Measurements from ENCODE around the gene ARHGAP24. TPM values are rescaled to one million over a fixed set of nuclear protein-coding genes. Genes with fewer than 3 reads are reported as not detected.

Gene ARHGAP24
- total and polyA plus RNA-seq, 2 of the 13 experiments (the other 11 are each of a cell fraction or from before 2014, with no cell fraction given): 0.07 to 0.55 TPM

- no TSS peak for BruUV-seq (replicated peaks)
- no peak overlapping the region for H3K4me3 ChIP-seq (replicated peaks in 1 of 3; ENCODE audit: insufficient read depth in 1 of 3, low read depth in 2 of 3, low read length in 3 of 3)
- ATAC-seq: no peak
- POLR2A ChIA-PET: no interaction called here
- DNase-seq (ENCODE audit: low spot score): no peak
- H3K9ac ChIP-seq (ENCODE audit: insufficient read depth, low read depth, low read length): no peak overlapping the region
- H3K27me3 ChIP-seq (ENCODE audit: control insufficient read depth in 1 of 2, insufficient read depth in 2 of 2, low read length in 2 of 2): no peaks in the 10 kb centered on the region; a peak in 1 of 5 replicates
- H3K36me3 ChIP-seq (replicated peaks in 1 of 2; ENCODE audit: control insufficient read depth in 1 of 2, insufficient read depth in 2 of 2, low read length in 2 of 2): no peaks in the 10 kb centered on the region
- no peaks in the 10 kb centered on the region for H3K4me1 ChIP-seq (ENCODE audit: insufficient read depth, low read length)
- no peaks in the 10 kb centered on the region for H4K20me1 ChIP-seq (ENCODE audit: insufficient read depth, low read length)
- no peaks in the 10 kb centered on the region for H3K79me2 ChIP-seq (ENCODE audit: insufficient read depth, low read length)
- no peaks in the 10 kb centered on the region for H3K9me3 ChIP-seq (ENCODE audit: low read length)
- H3K27ac ChIP-seq (ENCODE audit: extremely low read length, insufficient read depth, low read length): no peak overlapping the region
- in situ Hi-C loops (cut with HindIII; ENCODE audit: extremely low pct_ligation_motif_present, low pct_unique_long_range_greater_than_20kb): loop anchor here (25.0 kb wide), 1 partner anchor 591 kb away; no protein-coding TSS in a partner anchor
- TF ChIP-seq SP5 (CRISPR knock-in tag; IDR thresholded peaks at IDR 0.05; ENCODE audit: borderline replicate concordance, low read depth) (no peak), CENPT (CRISPR knock-in tag; IDR thresholded peaks at IDR 0.05; ENCODE audit: low read depth) (no peak), THAP9 (CRISPR knock-in tag; IDR thresholded peaks at IDR 0.05; ENCODE audit: borderline replicate concordance) (no peak), ZKSCAN5 (CRISPR knock-in tag; IDR thresholded peaks at IDR 0.05) (no peak)
- intact Hi-C loops (cut with micrococcal nuclease; ENCODE audit: unreplicated experiment): no loop called here
- CTCF ChIA-PET (ENCODE audit: low intra/inter-chr PET ratio, low total read pairs): no interaction called here
- H2AFZ ChIP-seq (ENCODE audit: low read length): no peak overlapping the region
- no peak overlapping the region for H3K4me2 ChIP-seq (ENCODE audit: low read depth, low read length)
- FAIRE-seq: no peak
Observed at GRCh38 chr4:85728464-85728863, 253.5 kb downstream of the ARHGAP24 start.

- DNase-seq (ENCODE audit: low spot score) (no peak), FAIRE-seq (no peak), ATAC-seq (no peak)
- no peaks in the 10 kb centered on the region for H3K79me2 ChIP-seq (ENCODE audit: insufficient read depth, low read length)
- WGBS (ENCODE audit: low lambda C conversion rate): 0% methylated on average over 1 of the region's 1 CpG
- H4K20me1 ChIP-seq (ENCODE audit: insufficient read depth, low read length): no peaks in the 10 kb centered on the region
- H3K9me3 ChIP-seq (ENCODE audit: low read length): no peaks in the 10 kb centered on the region
- no peaks in the 10 kb centered on the region for H3K36me3 ChIP-seq (replicated peaks in 1 of 2; ENCODE audit: control insufficient read depth in 1 of 2, insufficient read depth in 2 of 2, low read length in 2 of 2)
- no peak overlapping the region for H3K27ac ChIP-seq (ENCODE audit: extremely low read length, insufficient read depth, low read length)
- no peaks in the 10 kb centered on the region; a peak in 1 of 5 replicates for H3K27me3 ChIP-seq (ENCODE audit: control insufficient read depth in 1 of 2, insufficient read depth in 2 of 2, low read length in 2 of 2)
- no TSS peak for BruUV-seq (replicated peaks)
- H3K4me2 ChIP-seq (ENCODE audit: low read depth, low read length): no peak overlapping the region
- H3K4me3 ChIP-seq (replicated peaks in 1 of 3; ENCODE audit: insufficient read depth in 1 of 3, low read depth in 2 of 3, low read length in 3 of 3): no peak overlapping the region
- H3K4me1 ChIP-seq (ENCODE audit: insufficient read depth, low read length): no peaks in the 10 kb centered on the region
- ChIA-PET POLR2A (no interaction called here), CTCF (ENCODE audit: low intra/inter-chr PET ratio, low total read pairs) (no interaction called here)
- H2AFZ ChIP-seq (ENCODE audit: low read length): no peak overlapping the region
- in situ Hi-C loops (cut with HindIII; ENCODE audit: extremely low pct_ligation_motif_present, low pct_unique_long_range_greater_than_20kb) (loop anchor here (25.0 kb wide), 1 partner anchor 595 kb away; no protein-coding TSS in a partner anchor), intact Hi-C loops (cut with micrococcal nuclease; ENCODE audit: unreplicated experiment) (no loop called here)
- no peak overlapping the region for H3K9ac ChIP-seq (ENCODE audit: insufficient read depth, low read depth, low read length)
- TF ChIP-seq ZNF24 (IDR thresholded peaks at IDR 0.05): no peak
- no peak for TF ChIP-seq ZMAT5 (CRISPR knock-in tag; IDR thresholded peaks at IDR 0.05; ENCODE audit: borderline replicate concordance, low read depth)
- TF ChIP-seq ELF4 (CRISPR knock-in tag; IDR thresholded peaks at IDR 0.05; ENCODE audit: borderline replicate concordance): no peak
- TF ChIP-seq JARID2 (CRISPR knock-in tag; IDR thresholded peaks at IDR 0.05; ENCODE audit: insufficient replicate concordance): no peak
- no peak for TF ChIP-seq ZNF772 (CRISPR knock-in tag; IDR thresholded peaks at IDR 0.05)
- no peak for TF ChIP-seq AGO2 (optimal IDR thresholded peaks at IDR 0.05; ENCODE audit: low read depth, low read length)
- TF ChIP-seq ZNF552 (CRISPR knock-in tag; IDR thresholded peaks at IDR 0.05; ENCODE audit: borderline replicate concordance): no peak
- no peak for TF ChIP-seq KDM1A (CRISPR knock-in tag; IDR thresholded peaks at IDR 0.05)
- no peak for TF ChIP-seq ZEB1 (IDR thresholded peaks at IDR 0.05; ENCODE audit: insufficient replicate concordance, low read depth)
- no peak for TF ChIP-seq ZNF644 (CRISPR knock-in tag; IDR thresholded peaks at IDR 0.05; ENCODE audit: low read depth)
- TF ChIP-seq ZNF572 (CRISPR knock-in tag; IDR thresholded peaks at IDR 0.05): no peak
- no peak for TF ChIP-seq GRHL1 (CRISPR knock-in tag; conservative IDR thresholded peaks at IDR 0.05)
Observed at GRCh38 chr4:85732124-85732523, 257.2 kb downstream of the ARHGAP24 start.

Measured in HepG2 (cell line).